ENCODE measurements around the gene TAGLN2. TPM values are rescaled to one million over a fixed set of nuclear protein-coding genes. Genes with fewer than 3 reads are reported as not detected.

The TAGLN2 gene
- total and polyA plus RNA-seq, 10 of the 15 experiments (the other 5 are each of a cell fraction or from before 2014, with no cell fraction given) = 155 to 611 (median 363) TPM

GRCh38 chr1:159945483-159946241, 20.4 kb upstream of the TAGLN2 start, which contains the start of gene IGSF9:
IGSF9 (minus strand) TSS chr1:159945613; CDS start chr1:159943454, 2,159 bp downstream.
- H4K20me1 ChIP-seq (ENCODE audit: control insufficient read depth, insufficient read depth) = no peaks in the 10 kb centered on the region
- CTCF ChIA-PET = interaction anchor here (0.9 to 2.8 kb wide), 4 partner anchors 10 to 147 kb away, joined by 3 to 12 read pairs (median 3); no protein-coding TSS in a partner anchor
- intact Hi-C loops (cut with micrococcal nuclease; ENCODE audit: unreplicated experiment) = no loop called here
- 20% methylated on average over 56 of the region's 58 CpGs for WGBS (ENCODE audit: insufficient coverage, insufficient replicate concordance, low lambda C conversion rate, missing lambda C conversion rate)
- H3K79me2 ChIP-seq (ENCODE audit: control insufficient read depth, insufficient read depth, low read length) = no peaks in the 10 kb centered on the region
- SMC1A ChIA-PET (ENCODE audit: uncharacterized antibody, unreplicated experiment) = no interaction called here
- DNase-seq (ENCODE audit: low read depth, low spot score) (no peak), FAIRE-seq (no peak), ATAC-seq (peak; percentile 78)
- peaks cover 6 to 26% of the 10 kb centered on the region in 2 experiments for H3K27me3 ChIP-seq (replicated peaks in 1 of 2; ENCODE audit: control insufficient read depth in 2 of 2, insufficient read depth in 2 of 2, low read length in 1 of 2)
- H3K4me2 ChIP-seq (ENCODE audit: control insufficient read depth, insufficient read depth) = peak within 1 kb of the TSS; percentile 38; the same call in 1 of the 2 replicates
- BruUV-seq (replicated peaks) = no TSS peak
- RAD21 ChIA-PET (ENCODE audit: unreplicated experiment) = interaction anchor here (1.4 kb wide), 1 partner anchor 23 kb away, joined by 3 read pairs; no protein-coding TSS in a partner anchor
- POLR2A ChIA-PET = no interaction called here
- no peaks in the 10 kb centered on the region; the same call in 1 of the 2 replicates for H3K4me1 ChIP-seq (ENCODE audit: control insufficient read depth, insufficient read depth, low read length)
- no peaks in the 10 kb centered on the region for H3K36me3 ChIP-seq (ENCODE audit: control insufficient read depth in 2 of 2, insufficient read depth in 2 of 2, low read length in 1 of 2)
- no peak within 1 kb of the TSS for H2AFZ ChIP-seq (ENCODE audit: control insufficient read depth, low read depth, low read length)
- no peak within 1 kb of the TSS for H3K4me3 ChIP-seq
- H3K9ac ChIP-seq (ENCODE audit: control insufficient read depth, insufficient read depth, low read length) = no peak within 1 kb of the TSS
- no peak within 1 kb of the TSS for H3K27ac ChIP-seq (ENCODE audit: control insufficient read depth, insufficient read depth)
- in situ Hi-C loops (cut with MboI) = no loop called here
- no peaks in the 10 kb centered on the region for H3K9me3 ChIP-seq (replicated peaks; ENCODE audit: control insufficient read depth, insufficient read depth, low read length)
- TF ChIP-seq RAD21 (IDR thresholded peaks at IDR 0.05; ENCODE audit: insufficient read depth, low read depth, low read length) = peak; percentile 22; the same call in 1 of the 2 replicates
- peak in 1 of 2 experiments; percentile 25; a peak in 1 of 4 replicates for TF ChIP-seq BHLHE40 (IDR thresholded peaks at IDR 0.05; ENCODE audit: borderline replicate concordance in 1 of 2, low read depth in 2 of 2, low read length in 1 of 2)
- no peak for TF ChIP-seq IRF5 (IDR thresholded peaks at IDR 0.05; ENCODE audit: borderline replicate concordance)
- no peak for TF ChIP-seq RB1 (IDR thresholded peaks at IDR 0.05; ENCODE audit: borderline replicate concordance)
- TF ChIP-seq CTCF (IDR thresholded peaks at IDR 0.05 in 2 of 3, conservative IDR thresholded peaks at IDR 0.05 in 1 of 3; ENCODE audit: control insufficient read depth in 2 of 3, extremely low read depth in 1 of 3, insufficient read depth in 1 of 3, low read depth in 3 of 3, low read length in 3 of 3) = peak; percentile 12 to 38 (median 18); a peak in 4 of 6 replicates
- peak; percentile 34 for TF ChIP-seq IKZF1 (conservative IDR thresholded peaks at IDR 0.05)
- peak; percentile 30; the same call in 1 of the 2 replicates for TF ChIP-seq BMI1 (IDR thresholded peaks at IDR 0.05; ENCODE audit: borderline replicate concordance)
- 0 out of 2 replicates have a peak, but pooled peaks have one; percentile 29 for TF ChIP-seq CREB1 (IDR thresholded peaks at IDR 0.05; ENCODE audit: low read depth)
- peak; percentile 82 for TF ChIP-seq SUZ12 (IDR thresholded peaks at IDR 0.05; ENCODE audit: unreplicated experiment)
- TF ChIP-seq PBX3 (IDR thresholded peaks at IDR 0.05; ENCODE audit: insufficient replicate concordance, low read depth, low read length) = peak; percentile 43
- peak; percentile 16 for TF ChIP-seq USF1 (IDR thresholded peaks at IDR 0.05; ENCODE audit: borderline replicate concordance, extremely low read length, insufficient read depth, low read depth, low read length)
- peak; percentile 64 for TF ChIP-seq HCFC1 (IDR thresholded peaks at IDR 0.05; ENCODE audit: low read length)
- TF ChIP-seq PKNOX1 (IDR thresholded peaks at IDR 0.05) = peak; percentile 77
- TF ChIP-seq NFYB (IDR thresholded peaks at IDR 0.05; ENCODE audit: insufficient read depth, low read depth, low read length) = peak; percentile 27; the same call in 1 of the 2 replicates
- TF ChIP-seq JUNB (IDR thresholded peaks at IDR 0.05) = no peak

Measured in GM12878 (cell line).